ENCODE results near the gene MEX3D. TPM values are rescaled to one million over a fixed set of nuclear protein-coding genes. Genes with fewer than 3 reads are reported as not detected.

Gene MEX3D
- total RNA-seq, 1 donor from 2014 or later = 21.4 TPM

DNA sequence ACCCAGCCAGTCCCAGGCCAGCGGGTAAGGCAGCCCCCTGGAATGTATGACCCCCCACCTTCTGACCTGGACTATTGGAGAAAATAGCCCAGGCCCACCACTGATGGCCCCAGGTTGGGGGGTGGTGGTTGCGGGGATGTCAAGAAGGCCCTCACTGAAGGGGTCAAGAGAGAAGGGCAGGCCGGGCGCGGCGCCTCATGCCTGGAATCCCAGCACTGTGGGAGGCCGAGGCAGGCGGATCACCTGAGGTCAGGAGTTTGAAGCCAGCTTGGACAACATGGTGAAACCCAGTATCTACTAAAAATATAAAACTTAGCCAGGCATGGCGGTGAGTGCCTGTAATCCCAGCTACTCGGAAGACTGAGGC is 53.8 kb downstream of the MEX3D start:
- H3K4me1 ChIP-seq = peaks cover 46% of the 10 kb centered on the region
- H3K27me3 ChIP-seq = no peaks in the 10 kb centered on the region

DNA sequence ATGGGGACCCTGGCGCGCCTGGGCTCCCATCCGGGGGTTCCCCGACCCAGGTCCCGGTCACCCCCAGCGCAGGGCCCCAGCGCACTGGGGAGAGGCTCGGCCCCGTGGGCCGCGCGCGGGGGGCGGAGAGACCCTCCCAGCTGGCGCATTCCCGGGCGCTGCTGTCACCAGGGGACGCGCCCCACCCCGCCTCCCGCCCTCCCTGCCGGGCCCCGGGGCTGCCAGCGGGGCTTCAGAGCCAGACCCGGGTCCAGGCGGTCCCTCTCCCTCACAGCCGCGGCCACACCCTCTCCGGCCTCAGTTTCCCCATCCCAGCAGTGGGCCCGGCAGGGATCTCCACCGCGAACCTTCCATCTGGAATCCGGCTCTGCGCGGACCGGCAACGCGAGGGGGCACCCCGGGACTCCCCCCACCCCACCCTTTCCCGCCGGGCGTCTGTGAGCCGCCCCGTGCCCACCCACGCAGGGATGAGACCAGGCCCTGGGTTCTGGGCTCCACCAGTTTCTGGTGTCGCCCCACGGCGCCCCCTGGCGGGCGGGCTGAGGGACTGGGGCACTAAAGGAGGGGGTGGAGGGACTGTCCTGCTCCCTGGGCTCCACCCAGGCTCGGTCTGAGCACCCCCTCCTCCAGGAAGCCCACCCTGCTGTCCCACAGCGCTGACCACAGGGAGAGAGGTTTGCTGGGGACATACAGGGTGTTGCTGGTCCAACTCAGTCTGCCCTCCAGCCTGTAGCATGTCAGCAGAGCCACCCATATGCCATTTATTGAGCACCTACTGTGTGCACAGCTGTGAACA is 54.4 kb downstream of the MEX3D start:
- peak overlapping the region; percentile 87 for H3K27ac ChIP-seq

More for the DNA sequence above, 53.8 kb downstream of the MEX3D start:
- peak overlapping the region; percentile 87 for H3K27ac ChIP-seq
- TF ChIP-seq POLR2AphosphoS5 (IDR thresholded peaks at IDR 0.05; ENCODE audit: insufficient read depth in 1 of 2, low read depth in 1 of 2) (no peak), CTCF (IDR thresholded peaks at IDR 0.05) (no peak), POLR2A (IDR thresholded peaks at IDR 0.05) (no peak)
- H3K9me3 ChIP-seq = no peaks in the 10 kb centered on the region
- no peak overlapping the region for H3K4me3 ChIP-seq
- intact Hi-C loops (cut with DNase I) = no loop called here
- no peaks in the 10 kb centered on the region for H3K36me3 ChIP-seq
- no peak for DNase-seq (ENCODE audit: extremely low spot score in 2 of 2)

GRCh38 chr19:1512671-1513498 is 55.2 kb downstream of the MEX3D start, which contains the start of gene ADAMTSL5:
ADAMTSL5 (minus strand) TSS chr19:1513019; CDS start chr19:1510943, 2,076 bp downstream.
- H3K27ac ChIP-seq = peak within 1 kb of the TSS; percentile 87
- TF ChIP-seq POLR2A (IDR thresholded peaks at IDR 0.05) (peak in 1 of 2 donors; percentile 53), CTCF (IDR thresholded peaks at IDR 0.05) (no peak), POLR2AphosphoS5 (IDR thresholded peaks at IDR 0.05; ENCODE audit: insufficient read depth in 1 of 2, low read depth in 1 of 2) (peak in 1 of 2 donors; percentile 76)
- H3K4me1 ChIP-seq = peaks cover 54% of the 10 kb centered on the region
- H3K9me3 ChIP-seq = no peaks in the 10 kb centered on the region
- H3K4me3 ChIP-seq = peak within 1 kb of the TSS; percentile 55 to 59
- H3K36me3 ChIP-seq = no peaks in the 10 kb centered on the region
- intact Hi-C loops (cut with DNase I) = no loop called here
- H3K27me3 ChIP-seq = no peaks in the 10 kb centered on the region
- DNase-seq (ENCODE audit: extremely low spot score in 2 of 2) = no peak

More for the DNA sequence above, 54.4 kb downstream of the MEX3D start:
- no peaks in the 10 kb centered on the region for H3K27me3 ChIP-seq
- peaks cover 46% of the 10 kb centered on the region for H3K4me1 ChIP-seq
- DNase-seq (ENCODE audit: extremely low spot score in 2 of 2) = no peak
- no peaks in the 10 kb centered on the region for H3K36me3 ChIP-seq
- TF ChIP-seq CTCF (IDR thresholded peaks at IDR 0.05) (peak in 2 of 3 experiments; percentile 37 to 44), POLR2A (IDR thresholded peaks at IDR 0.05) (no peak)
- intact Hi-C loops (cut with DNase I) = no loop called here
- peak overlapping the region; percentile 55 to 59 for H3K4me3 ChIP-seq
- no peaks in the 10 kb centered on the region for H3K9me3 ChIP-seq

- TF ChIP-seq POLR2A (IDR thresholded peaks at IDR 0.05) (no peak), CTCF (IDR thresholded peaks at IDR 0.05) (no peak), POLR2AphosphoS5 (IDR thresholded peaks at IDR 0.05; ENCODE audit: insufficient read depth in 1 of 2, low read depth in 1 of 2) (no peak)
- H3K27me3 ChIP-seq = no peaks in the 10 kb centered on the region
- H3K9me3 ChIP-seq = no peaks in the 10 kb centered on the region
- H3K27ac ChIP-seq = peak overlapping the region; percentile 87
- H3K4me1 ChIP-seq = peaks cover 61% of the 10 kb centered on the region
- H3K4me3 ChIP-seq = peak overlapping the region; percentile 55 to 59
- no peak for DNase-seq (ENCODE audit: extremely low spot score in 2 of 2)
- intact Hi-C loops (cut with DNase I) = no loop called here
- no peaks in the 10 kb centered on the region for H3K36me3 ChIP-seq
Measured at GRCh38 chr19:1511318-1512317, 56.5 kb downstream of the MEX3D start.

Measured in vagina (tissue), 2 donors.